Heart right ventricle (tissue), 16 donors: ENCODE results near the gene CCDC74B. TPM values are rescaled to one million over a fixed set of nuclear protein-coding genes. Genes with fewer than 3 reads are reported as not detected.

Experiments
- ATAC-seq, 8 donors: fragments of 200-7000 bp; cut with Tn5 transposase; one replicate each; pipeline ENCODE4 v1.9.1; 2020; ENCODE audit warnings: mild to moderate bottlenecking in 8 of 8, moderate library complexity in 8 of 8, moderate number of reproducible peaks in 1 of 8
- DNase-seq, 2 donors: peaks; one replicate each; pipeline ENCODE4 v3.0.0-alpha.2; 2020
- H3K27ac ChIP-seq, 10 donors: fragments of 200-600 bp; sonication (generic) in 2 of 10; one replicate each; pipeline versions ENCODE4 v1.5.0 to v1.8.0; 2020 to 2022; ENCODE audit warnings: mild to moderate bottlenecking in 3 of 10
- H3K27me3 ChIP-seq, 7 donors: fragments of 200-600 bp; one replicate each; pipeline ENCODE4 v1.8.0; 2021 to 2022; ENCODE audit warnings: mild to moderate bottlenecking in 2 of 7
- H3K36me3 ChIP-seq, 9 donors: fragments of 200-600 bp; sonication (generic) in 1 of 9; one replicate each; pipeline versions ENCODE4 v1.5.0 to v1.8.0; 2020 to 2022; ENCODE audit warnings: mild to moderate bottlenecking in 2 of 9
- H3K4me1 ChIP-seq, 9 donors: fragments of 200-600 bp; sonication (generic) in 1 of 9; one replicate each; pipeline versions ENCODE4 v1.5.0 to v1.8.0; 2020 to 2022; ENCODE audit warnings: mild to moderate bottlenecking in 4 of 9
- H3K4me3 ChIP-seq, 10 donors: fragments of 200-600 bp; sonication (generic) in 2 of 10; one replicate each; pipeline versions ENCODE4 v1.5.0 to v1.8.0; 2020 to 2022; ENCODE audit warnings: mild to moderate bottlenecking in 7 of 10, moderate library complexity in 2 of 10
- H3K9me3 ChIP-seq, 11 donors: fragments of 200-600 bp in 10 of 11; sonication (generic) in 2 of 11; one replicate each; pipeline versions ENCODE4 v1.5.0 to v1.8.0; 2013 to 2022; ENCODE audit warnings: mild to moderate bottlenecking in 2 of 11, control low read depth in 1 of 11, moderate library complexity in 1 of 11
- CTCF ChIP-seq, 9 donors: fragments of 200-600 bp; sonication (generic) in 2 of 9; IDR thresholded peaks; one replicate each; pipeline versions ENCODE4 v1.5.0 to v1.8.0; 2021 to 2022; ENCODE audit warnings: antibody characterized with exemption in 9 of 9, mild to moderate bottlenecking in 5 of 9, moderate library complexity in 1 of 9
- WGBS, 2 donors: extraction: QIAGEN DNeasy Blood & Tissue Kit; methylation state at CpG; one replicate each; pipeline ENCODE4 v1.1.7; 2013; ENCODE audit warnings: inconsistent platforms in 1 of 2; 5-methylcytosine and 5-hydroxymethylcytosine counted together
- intact Hi-C, 10 donors: fragments of 100-400 bp; cut with DNase I; formaldehyde crosslinking; loops; one replicate each; pipeline versions ENCODE4 v1.11.1 to v1.14.2; 2022
- polyA plus RNA-seq, 2 donors: library from polyadenylated mRNA; stranded (reverse); fragments of 200-250 nt; gene quantifications; one replicate each; pipeline ENCODE4 v1.2.3, GENCODE V29; 2013
- total RNA-seq, 10 donors: library from RNA; stranded (reverse); fragmentation: NEBNext Ultra II Directional in 3 of 10; extraction: Animal tissue kit (Norgen Biotek cat#: 25700) in 3 of 10; gene quantifications; one replicate each; pipeline versions ENCODE4 v1.2.1 to v1.2.4, GENCODE V29; 2021 to 2023
- donor health status: Arrhythmogenic right ventricular cardiomyopathy.
- donor health status: ischemic (EF 13 %, LVEDD 7.1; RV severe dilation, severe dysfunction).
- donor health status: healthy with polysubstance abuse.
- donor health status: DM: no; HTN: yes; CAD: no.
- donor health status: DM: no; HTN: no; CAD: no.
- donor health status: ischemic (EF 25% LVEDD 6.9; RV normal size, moderate dysfunction).
- donor health status: ischemic (EF 25% LVEDD 5.7; RV mildly dilated, moderate dysfunction).
- donor health status: healthy.
- donor health status: DM: yes; HTN: yes; CAD: no.
- donor health status: Ischemic cardiomyopathy.
- donor health status: ischemic (EF 35%, LVEDD 5.7; RV mildly dilated, moderate dysfunction).
- donor health status: nonischemic (EF 11% LVEDD 7.7; RV severe dilation, severe dysfunction).
- donor health status: DM: yes; HTN: yes; CAD: no.
- donor health status: PGD.
- donor health status: ischemic (EF 29% LVEDD 5.4; RV normal size, mild dysfunction).
- donor health status: nonischemic (EF 23%, LVEDD 6.1; RV moderate dilation, normal function).

Gene CCDC74B
- total and polyA plus RNA-seq, 12 donors, result 0.25 to 1.4 (median 0.66) TPM; not detected in 1

- H3K9me3 ChIP-seq, result no peaks in the 10 kb centered on the region
- ATAC-seq, result no peak
- WGBS, 2 donors, result 81 to 84% methylated on average over 7 of the region's 8 CpGs
- H3K27ac ChIP-seq, result no peak overlapping the region
- H3K27me3 ChIP-seq, result no peaks in the 10 kb centered on the region
- no peak overlapping the region for H3K4me3 ChIP-seq
- peaks cover 7 to 15% (median 11%) of the 10 kb centered on the region in 9 donors for H3K4me1 ChIP-seq
- H3K36me3 ChIP-seq, result peaks cover 0 to 26% (median 0%) of the 10 kb centered on the region in 9 donors
- no peak for DNase-seq
- no peak for TF ChIP-seq CTCF (IDR thresholded peaks at IDR 0.05)
- intact Hi-C loops, result loop anchor here in 3 of 10 donors (10.0 kb wide), 3 partner anchors 138 to 1298 kb away; no protein-coding TSS in a partner anchor
These were observed 42.4 kb upstream of the CCDC74B start for GRCh38 chr2:130187268-130187667.

- no peak overlapping the region for H3K4me3 ChIP-seq
- intact Hi-C loops, result loop anchor here in 3 of 10 donors (10.0 kb wide), 3 partner anchors 138 to 1298 kb away; no protein-coding TSS in a partner anchor
These were observed 41.5 kb upstream of the CCDC74B start for GRCh38 chr2:130186391-130186790.

GRCh38 chr2:130185896-130186295 is 41.0 kb upstream of the CCDC74B start:
- 48 to 57% methylated on average over 4 of the region's 4 CpGs for WGBS, 2 donors
- DNase-seq (no peak), ATAC-seq (no peak)
- Histone ChIP-seq H3K36me3 (peaks cover 0 to 17% (median 0%) of the 10 kb centered on the region in 9 donors), H3K27me3 (no peaks in the 10 kb centered on the region), H3K27ac (no peak overlapping the region), H3K9me3 (no peaks in the 10 kb centered on the region), H3K4me1 (peaks cover 8 to 17% (median 12%) of the 10 kb centered on the region in 9 donors), H3K4me3 (no peak overlapping the region)
- no peak for TF ChIP-seq CTCF (IDR thresholded peaks at IDR 0.05)
- intact Hi-C loops, result loop anchor here in 3 of 10 donors (10.0 kb wide), 3 partner anchors 139 to 1299 kb away; no protein-coding TSS in a partner anchor

More at GRCh38 chr2:130186391-130186790, 41.5 kb upstream of the CCDC74B start:
- peaks cover 7 to 15% (median 11%) of the 10 kb centered on the region in 9 donors for H3K4me1 ChIP-seq
- peaks cover 0 to 22% (median 0%) of the 10 kb centered on the region in 9 donors for H3K36me3 ChIP-seq
- TF ChIP-seq CTCF (IDR thresholded peaks at IDR 0.05), result no peak
- ATAC-seq (no peak), DNase-seq (no peak)
- WGBS, 2 donors, result 82 to 86% methylated on average over 5 of the region's 5 CpGs
- H3K27ac ChIP-seq, result no peak overlapping the region
- H3K9me3 ChIP-seq, result no peaks in the 10 kb centered on the region
- no peaks in the 10 kb centered on the region for H3K27me3 ChIP-seq

- Histone ChIP-seq H3K27ac (no peak overlapping the region), H3K4me3 (no peak overlapping the region), H3K36me3 (peaks cover 0 to 15% (median 0%) of the 10 kb centered on the region in 9 donors), H3K4me1 (peaks cover 11 to 22% (median 17%) of the 10 kb centered on the region in 9 donors), H3K27me3 (no peaks in the 10 kb centered on the region), H3K9me3 (no peaks in the 10 kb centered on the region)
- intact Hi-C loops, result loop anchor here in 3 of 10 donors (10.0 kb wide), 3 partner anchors 139 to 1299 kb away; no protein-coding TSS in a partner anchor
- ATAC-seq, result no peak
- no peak for TF ChIP-seq CTCF (IDR thresholded peaks at IDR 0.05)
- 88 to 89% methylated on average over 10 of the region's 10 CpGs for WGBS, 2 donors
- no peak for DNase-seq
These were observed 40.5 kb upstream of the CCDC74B start for GRCh38 chr2:130185436-130185835.
